Fibroblast of the conjunctiva (primary cell): ENCODE measurements around the gene CREG2.

ENCODE experiments used
- DNase-seq: peaks from one replicate; pipeline ENCODE4 v3.0.0-alpha.2; 2010; ENCODE audit warnings: low read depth

The CREG2 gene

GRCh38 chr2:101307503-101307902, 79.8 kb downstream of the CREG2 start:
- no peak for DNase-seq

GRCh38 chr2:101306410-101306809, 80.9 kb downstream of the CREG2 start:
- no peak for DNase-seq

GRCh38 chr2:101305492-101306078, 81.7 kb downstream of the CREG2 start:
- DNase-seq, result peak; percentile 26

- DNase-seq, result no peak
Observed at GRCh38 chr2:101305035-101305434, 82.3 kb downstream of the CREG2 start.

GRCh38 chr2:101303688-101304087, 83.6 kb downstream of the CREG2 start:
- no peak for DNase-seq

- no peak for DNase-seq
Observed at GRCh38 chr2:101302016-101302415, 85.3 kb downstream of the CREG2 start.

- DNase-seq, result no peak
Observed at GRCh38 chr2:101300836-101301235, 86.5 kb downstream of the CREG2 start.

- no peak for DNase-seq
Observed at GRCh38 chr2:101300164-101300563, 87.1 kb downstream of the CREG2 start.

GRCh38 chr2:101299604-101300003, 87.7 kb downstream of the CREG2 start:
- DNase-seq, result no peak

GRCh38 chr2:101297383-101297782, 89.9 kb downstream of the CREG2 start:
- no peak for DNase-seq

GRCh38 chr2:101296371-101296770, 90.9 kb downstream of the CREG2 start:
- no peak for DNase-seq

GRCh38 chr2:101295895-101296294, 91.4 kb downstream of the CREG2 start:
- no peak for DNase-seq
